Erythroblast (primary cell): ENCODE measurements around the gene ARFGAP3.

Experiments
- DNase-seq, 2 experiments: peaks; one replicate each; lab custom pipeline; 2025; lab: John Stamatoyannopoulos, UW
- GATA1 ChIP-seq: IDR thresholded peaks from 2 replicates; pipeline ENCODE4 v1.6.1; 2011; ENCODE audit warnings: low read depth, mild to moderate bottlenecking, control low read depth, low read length, moderate library complexity
- POLR2A ChIP-seq: IDR thresholded peaks from 2 replicates; pipeline ENCODE4 v1.6.1; 2011; ENCODE audit warnings: mild to moderate bottlenecking, low read length

ARFGAP3 gene

GRCh38 chr22:42863349-42863961, 6.4 kb upstream of the ARFGAP3 start:
- DNase-seq: no peak
- TF ChIP-seq GATA1: no peak
- no peak for TF ChIP-seq POLR2A

- TF ChIP-seq GATA1 (no peak), POLR2A (no peak)
- DNase-seq: no peak
These were observed 5.1 kb upstream of the ARFGAP3 start for GRCh38 chr22:42862045-42862734.

GRCh38 chr22:42860968-42861367, 3.9 kb upstream of the ARFGAP3 start:
- no peak for DNase-seq
- TF ChIP-seq POLR2A: no peak

- no peak for DNase-seq
- no peak for TF ChIP-seq GATA1
- TF ChIP-seq POLR2A: no peak
These were observed 890 bp upstream of the ARFGAP3 start for GRCh38 chr22:42857845-42858481.

- DNase-seq: peak; percentile 53 to 75
- TF ChIP-seq GATA1 (no peak), POLR2A (no peak)
These were observed 751 bp downstream of the ARFGAP3 start for GRCh38 chr22:42856179-42856864.

GRCh38 chr22:42855721-42856120, 1.4 kb downstream of the ARFGAP3 start:
- TF ChIP-seq GATA1: no peak
- TF ChIP-seq POLR2A: no peak
- no peak for DNase-seq

GRCh38 chr22:42855211-42855610, 1.9 kb downstream of the ARFGAP3 start:
- no peak for DNase-seq
- no peak for TF ChIP-seq POLR2A

- TF ChIP-seq GATA1 (no peak), POLR2A (no peak)
- no peak for DNase-seq
These were observed 8.0 kb downstream of the ARFGAP3 start for GRCh38 chr22:42848941-42849550.

- no peak for DNase-seq
- no peak for TF ChIP-seq POLR2A
- no peak for TF ChIP-seq GATA1
These were observed 10.0 kb downstream of the ARFGAP3 start for GRCh38 chr22:42847110-42847509.

GRCh38 chr22:42844756-42845155, 12.3 kb downstream of the ARFGAP3 start:
- TF ChIP-seq GATA1: no peak
- no peak for TF ChIP-seq POLR2A
- DNase-seq: no peak

GRCh38 chr22:42842658-42843370, 14.3 kb downstream of the ARFGAP3 start:
- DNase-seq: no peak
- TF ChIP-seq POLR2A (no peak), GATA1 (no peak)

GRCh38 chr22:42841444-42841843, 15.6 kb downstream of the ARFGAP3 start:
- TF ChIP-seq GATA1 (no peak), POLR2A (no peak)
- no peak for DNase-seq

- no peak for DNase-seq
- TF ChIP-seq POLR2A: no peak
- no peak for TF ChIP-seq GATA1
These were observed 19.5 kb downstream of the ARFGAP3 start for GRCh38 chr22:42837556-42837955.

GRCh38 chr22:42836026-42836425, 21.0 kb downstream of the ARFGAP3 start:
- DNase-seq: no peak
- TF ChIP-seq GATA1: no peak
- no peak for TF ChIP-seq POLR2A
